Measurements from ENCODE around the gene CCNY.
"Not testable (repeated sequence)": the region's sequence is repeated elsewhere in the genome, so short reads cannot be mapped to it uniquely, and the experiment has no call there.

The CCNY gene

GRCh38 chr10:35505241-35505873 is 169.0 kb downstream of the CCNY start:
- TF ChIP-seq TAF1 (IDR thresholded peaks at IDR 0.05; ENCODE audit: borderline replicate concordance, low read depth, low read length) (no peak), POLR2AphosphoS5 (IDR thresholded peaks at IDR 0.05; ENCODE audit: low read depth, low read length) (no peak), POLR2A (IDR thresholded peaks at IDR 0.05; ENCODE audit: low read depth, low read length) (no peak)
- no peak for FAIRE-seq
- DNase-seq (ENCODE audit: insufficient read length), result no peak

DNA sequence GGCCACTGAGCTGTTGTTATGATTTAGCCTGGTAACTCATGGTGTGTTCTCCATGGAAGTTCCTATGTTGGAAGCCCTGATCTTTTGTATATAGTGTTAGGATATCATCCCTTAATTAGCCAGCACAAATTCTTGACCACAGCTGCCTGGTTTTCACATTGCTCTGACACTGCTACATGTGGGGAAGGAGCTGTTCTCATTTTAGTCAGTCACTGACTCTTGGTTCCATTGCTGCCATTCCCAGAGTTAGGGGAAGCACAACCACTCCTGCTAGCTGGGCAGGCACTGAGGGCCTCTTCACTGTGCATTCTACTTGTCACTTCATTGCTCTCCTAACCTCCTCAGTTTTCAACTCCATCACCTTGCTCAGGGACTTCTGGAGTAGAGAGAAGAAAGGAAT is 170.4 kb downstream of the CCNY start:
- no peak for FAIRE-seq
- TF ChIP-seq POLR2AphosphoS5 (IDR thresholded peaks at IDR 0.05; ENCODE audit: low read depth, low read length) (no peak), TAF1 (IDR thresholded peaks at IDR 0.05; ENCODE audit: borderline replicate concordance, low read depth, low read length) (no peak), POLR2A (IDR thresholded peaks at IDR 0.05; ENCODE audit: low read depth, low read length) (no peak)
- no peak for DNase-seq (ENCODE audit: insufficient read length)

- no peak for FAIRE-seq
- no peak for DNase-seq (ENCODE audit: insufficient read length)
- no peak for TF ChIP-seq POLR2A (IDR thresholded peaks at IDR 0.05; ENCODE audit: low read depth, low read length)
- TF ChIP-seq POLR2AphosphoS5 (IDR thresholded peaks at IDR 0.05; ENCODE audit: low read depth, low read length), result no peak
- no peak for TF ChIP-seq TAF1 (IDR thresholded peaks at IDR 0.05; ENCODE audit: borderline replicate concordance, low read depth, low read length)
Observed at GRCh38 chr10:35507519-35508109, 171.3 kb downstream of the CCNY start.

GRCh38 chr10:35508647-35509046 is 172.3 kb downstream of the CCNY start:
- no peak for DNase-seq (ENCODE audit: insufficient read length)
- FAIRE-seq, result no peak
- no peak for TF ChIP-seq POLR2AphosphoS5 (IDR thresholded peaks at IDR 0.05; ENCODE audit: low read depth, low read length)
- no peak for TF ChIP-seq TAF1 (IDR thresholded peaks at IDR 0.05; ENCODE audit: borderline replicate concordance, low read depth, low read length)
- TF ChIP-seq POLR2A (IDR thresholded peaks at IDR 0.05; ENCODE audit: low read depth, low read length), result no peak

DNA sequence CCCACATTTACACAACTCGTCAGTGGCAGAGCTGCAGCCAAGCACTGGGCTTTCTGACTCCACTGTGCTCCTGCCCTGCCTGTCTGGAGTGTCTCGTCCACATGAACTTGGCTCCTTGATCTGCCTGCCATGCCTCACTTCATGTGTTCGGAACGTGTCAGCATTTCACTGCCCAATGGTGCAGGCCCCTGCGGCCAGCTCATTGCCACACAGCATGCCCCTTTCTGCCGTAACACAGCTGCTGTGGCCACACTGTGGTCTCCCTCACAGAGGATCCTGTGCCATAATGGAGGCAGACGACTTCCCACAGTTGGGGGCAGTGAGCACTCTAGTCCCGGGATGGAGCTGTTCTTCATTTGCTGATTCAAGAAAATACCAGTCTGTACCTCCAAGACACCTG is 174.6 kb downstream of the CCNY start:
- DNase-seq (ENCODE audit: insufficient read length) (no peak), FAIRE-seq (no peak)
- TF ChIP-seq POLR2AphosphoS5 (IDR thresholded peaks at IDR 0.05; ENCODE audit: low read depth, low read length), result no peak
- TF ChIP-seq POLR2A (IDR thresholded peaks at IDR 0.05; ENCODE audit: low read depth, low read length), result no peak
- TF ChIP-seq TAF1 (IDR thresholded peaks at IDR 0.05; ENCODE audit: borderline replicate concordance, low read depth, low read length), result no peak

- no peak for TF ChIP-seq TAF1 (IDR thresholded peaks at IDR 0.05; ENCODE audit: borderline replicate concordance, low read depth, low read length)
- TF ChIP-seq POLR2A (IDR thresholded peaks at IDR 0.05; ENCODE audit: low read depth, low read length), result no peak
- no peak for TF ChIP-seq POLR2AphosphoS5 (IDR thresholded peaks at IDR 0.05; ENCODE audit: low read depth, low read length)
- FAIRE-seq (no peak), DNase-seq (ENCODE audit: insufficient read length) (no peak)
Observed at GRCh38 chr10:35511647-35512046, 175.3 kb downstream of the CCNY start.

- DNase-seq (ENCODE audit: insufficient read length) (no peak), FAIRE-seq (no peak)
Observed at GRCh38 chr10:35516102-35516670, 179.9 kb downstream of the CCNY start.

DNA sequence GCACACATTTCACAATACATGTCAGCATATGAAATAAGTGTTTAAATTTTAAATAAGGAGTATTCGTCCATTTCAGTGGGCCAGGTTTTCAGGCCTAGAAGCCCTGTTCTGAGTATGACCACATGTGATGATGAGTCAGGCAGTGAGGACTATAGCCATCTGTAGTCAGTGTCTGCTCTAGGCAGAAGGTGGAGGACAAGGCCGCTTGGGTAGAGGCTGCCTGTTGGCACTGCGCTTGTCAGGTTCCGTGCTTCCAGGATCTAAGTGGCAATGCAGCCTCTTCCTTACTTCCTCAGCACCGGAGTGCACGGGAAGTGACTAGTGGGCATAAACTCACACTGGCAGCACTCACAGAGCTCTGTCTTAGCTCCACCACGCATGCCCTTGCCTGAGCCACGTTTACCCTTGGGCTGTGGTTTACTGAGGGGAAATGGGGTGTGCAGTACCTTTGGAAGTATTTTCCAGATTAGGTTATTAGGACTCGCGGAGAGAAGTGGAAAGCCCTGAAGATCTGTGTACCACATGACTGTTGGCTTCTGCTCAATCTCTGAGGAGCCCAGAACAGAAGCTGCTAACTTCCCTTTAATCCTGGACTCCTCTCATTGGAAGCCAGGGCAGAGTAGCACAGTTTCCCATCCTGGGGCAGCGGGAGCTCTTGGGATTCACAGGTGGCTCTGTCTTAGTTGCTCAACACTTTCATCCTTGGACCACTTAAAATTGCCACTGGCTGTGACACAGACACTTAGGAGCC is 181.3 kb downstream of the CCNY start:
- DNase-seq (ENCODE audit: insufficient read length), result no peak
- FAIRE-seq, result no peak
- TF ChIP-seq POLR2AphosphoS5 (IDR thresholded peaks at IDR 0.05; ENCODE audit: low read depth, low read length) (no peak), POLR2A (IDR thresholded peaks at IDR 0.05; ENCODE audit: low read depth, low read length) (no peak), TAF1 (IDR thresholded peaks at IDR 0.05; ENCODE audit: borderline replicate concordance, low read depth, low read length) (no peak)

More at GRCh38 chr10:35516102-35516670, 179.9 kb downstream of the CCNY start:
- TF ChIP-seq POLR2A (IDR thresholded peaks at IDR 0.05; ENCODE audit: low read depth, low read length), result no peak
- TF ChIP-seq POLR2AphosphoS5 (IDR thresholded peaks at IDR 0.05; ENCODE audit: low read depth, low read length), result no peak
- TF ChIP-seq TAF1 (IDR thresholded peaks at IDR 0.05; ENCODE audit: borderline replicate concordance, low read depth, low read length), result no peak

GRCh38 chr10:35518187-35518586 is 181.9 kb downstream of the CCNY start:
- DNase-seq (ENCODE audit: insufficient read length), result not testable (repeated sequence)

DNA sequence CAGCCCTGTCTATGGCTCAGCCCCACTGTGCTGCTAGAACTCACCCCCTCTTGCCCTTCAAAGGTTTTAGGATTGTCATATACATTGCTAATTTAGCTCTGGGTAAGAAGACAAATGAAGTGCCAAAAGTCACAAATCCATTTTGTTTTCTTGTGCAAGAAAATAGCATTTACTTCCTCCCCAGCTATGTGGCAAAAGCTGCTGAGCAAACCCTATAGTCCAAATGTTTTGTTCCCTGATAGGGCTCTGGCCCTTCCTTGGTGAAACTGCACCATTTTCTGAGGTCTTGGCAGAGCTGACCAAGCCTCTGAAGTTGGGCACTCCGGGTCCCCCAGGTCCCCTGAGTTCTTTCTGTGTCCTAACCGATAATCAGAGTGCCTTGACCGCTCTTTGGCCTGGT is 184.7 kb downstream of the CCNY start:
- FAIRE-seq, result no peak
- TF ChIP-seq TAF1 (IDR thresholded peaks at IDR 0.05; ENCODE audit: borderline replicate concordance, low read depth, low read length), result no peak
- TF ChIP-seq POLR2A (IDR thresholded peaks at IDR 0.05; ENCODE audit: low read depth, low read length), result no peak
- TF ChIP-seq POLR2AphosphoS5 (IDR thresholded peaks at IDR 0.05; ENCODE audit: low read depth, low read length), result no peak

More at GRCh38 chr10:35518187-35518586, 181.9 kb downstream of the CCNY start:
- not testable (repeated sequence) for FAIRE-seq

DNA sequence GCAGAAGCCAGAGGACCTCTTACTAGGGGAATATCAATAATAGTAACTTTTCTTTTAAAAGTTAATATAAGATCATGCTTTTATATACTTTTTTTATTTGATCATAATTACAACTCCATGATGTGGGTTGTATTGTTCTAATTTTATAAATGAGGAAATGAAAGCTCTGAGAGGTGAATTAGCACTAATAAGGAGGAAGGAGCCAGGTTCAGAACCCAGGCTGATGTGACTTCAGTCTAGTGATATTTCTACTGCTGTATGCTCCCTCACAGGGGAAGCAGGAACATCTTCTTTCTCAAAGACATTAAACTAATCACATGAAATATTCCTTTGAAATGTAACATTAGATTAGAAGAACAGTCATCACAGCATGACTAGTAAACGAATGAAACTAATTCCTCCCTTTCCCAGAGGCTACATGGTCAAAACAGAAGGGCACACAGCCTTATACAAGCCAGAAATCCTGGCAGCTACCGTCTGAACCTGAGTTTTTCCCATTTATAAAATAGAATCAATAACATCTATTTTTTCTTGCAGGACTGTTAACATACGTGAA is 187.4 kb downstream of the CCNY start:
- TF ChIP-seq POLR2AphosphoS5 (IDR thresholded peaks at IDR 0.05; ENCODE audit: low read depth, low read length) (no peak), TAF1 (IDR thresholded peaks at IDR 0.05; ENCODE audit: borderline replicate concordance, low read depth, low read length) (no peak), POLR2A (IDR thresholded peaks at IDR 0.05; ENCODE audit: low read depth, low read length) (no peak)

More for the DNA sequence above, 184.7 kb downstream of the CCNY start:
- DNase-seq (ENCODE audit: insufficient read length), result no peak

More for the DNA sequence above, 187.4 kb downstream of the CCNY start:
- FAIRE-seq (peak; percentile 5), DNase-seq (ENCODE audit: insufficient read length) (no peak)
